Activated CD4-positive, alpha-beta T cell treated with anti-CD3 and anti-CD28 coated beads, Interleukin-2, amount 50 U/mL, for 16 hours (primary cell): ENCODE results near the gene ALDH9A1.
A peak's percentile ranks its signal among the peaks of the same experiment; 100 is the strongest.
"Not testable (repeated sequence)": the region's sequence is repeated elsewhere in the genome, so short reads cannot be mapped to it uniquely, and the experiment has no call there.

ENCODE experiments used
- DNase-seq: peaks from one replicate; pipeline ENCODE4 v3.0.0-alpha.2; 2020

Gene ALDH9A1

DNA sequence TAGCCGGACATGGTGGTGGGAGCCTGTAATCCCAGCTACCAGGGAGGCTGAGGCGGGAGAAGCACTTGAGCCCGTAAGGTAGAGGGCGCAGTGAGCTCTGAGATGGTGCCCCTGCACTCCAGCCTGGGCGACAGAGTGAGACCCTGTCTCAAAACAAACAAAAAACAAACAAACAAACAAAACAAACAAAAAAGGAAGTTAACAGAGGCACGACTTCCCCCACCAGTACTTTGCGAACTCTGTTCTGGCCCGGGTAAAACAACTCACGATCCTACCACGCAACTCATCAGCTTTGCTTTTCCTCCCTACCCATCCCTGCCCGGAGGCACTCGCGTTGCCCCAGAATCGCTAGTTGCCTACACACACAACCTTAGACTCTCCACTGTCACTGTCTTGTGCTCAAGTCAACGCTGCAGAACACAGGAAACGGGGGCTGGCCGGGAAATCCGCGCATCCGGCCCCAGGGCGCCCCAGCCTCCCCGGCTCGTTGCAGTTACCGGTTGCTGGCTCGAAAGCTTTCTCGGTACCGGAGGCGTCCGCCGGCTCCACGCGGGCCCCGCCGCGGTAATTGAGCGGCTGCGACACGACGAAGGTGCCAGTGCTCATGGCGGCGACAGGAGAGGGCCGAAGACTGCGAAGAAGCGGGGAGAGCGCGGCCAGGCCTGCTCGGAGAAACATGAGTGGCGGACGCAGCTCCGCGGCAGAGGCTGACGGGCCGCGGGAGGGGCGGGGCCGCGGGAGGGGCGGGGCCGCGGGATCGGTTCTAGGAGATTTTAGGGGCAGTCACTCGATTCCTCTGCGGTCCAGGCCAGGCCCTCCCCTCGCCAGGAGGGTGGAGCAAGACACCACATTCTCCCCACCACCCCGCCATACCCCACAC is at the start of gene ALDH9A1:
TSS of gene ALDH9A1 (minus strand) at position 682 of the 880 bp plus-strand sequence. CDS start at position 678, 4 bp downstream.
- DNase-seq: peak; percentile 93

DNA sequence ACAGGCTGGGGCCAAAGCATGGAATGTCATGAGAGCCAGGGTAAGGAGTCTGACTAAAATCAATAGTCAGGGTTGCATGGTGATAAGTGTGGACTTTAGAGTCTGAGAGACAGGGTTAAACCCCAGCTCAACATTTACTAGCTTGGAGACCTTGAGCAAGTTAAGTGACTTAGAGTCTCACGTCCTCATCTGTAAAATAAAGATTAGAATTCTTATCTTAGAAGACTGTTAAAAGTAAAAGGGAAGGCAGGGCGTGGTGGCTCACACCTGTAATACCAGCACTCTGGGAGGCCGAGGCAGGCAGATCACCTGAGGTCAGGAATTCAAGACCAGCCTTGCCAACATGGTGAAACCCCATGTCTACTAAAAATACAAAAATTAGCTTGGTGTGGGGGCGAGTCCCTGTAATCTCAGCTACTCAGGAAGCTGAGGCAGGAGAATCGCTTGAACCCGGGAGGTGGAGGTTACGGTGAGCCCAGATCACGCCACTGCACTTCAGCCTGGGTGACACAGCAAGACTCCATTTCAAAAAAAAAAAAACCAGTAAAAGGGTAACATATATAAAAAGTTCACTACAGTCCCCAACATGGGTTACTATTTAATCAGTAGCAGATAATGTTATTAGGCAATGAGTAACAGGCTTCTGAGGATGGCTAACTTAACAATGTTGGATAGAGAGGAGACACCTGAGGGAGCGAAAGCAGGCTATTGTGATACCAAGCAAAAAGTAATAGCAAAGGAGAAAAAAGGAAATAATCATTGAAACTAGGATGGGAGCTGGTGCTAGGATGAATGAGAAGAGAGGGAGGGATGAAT is 49.5 kb upstream of the ALDH9A1 start:
- no peak for DNase-seq

DNA sequence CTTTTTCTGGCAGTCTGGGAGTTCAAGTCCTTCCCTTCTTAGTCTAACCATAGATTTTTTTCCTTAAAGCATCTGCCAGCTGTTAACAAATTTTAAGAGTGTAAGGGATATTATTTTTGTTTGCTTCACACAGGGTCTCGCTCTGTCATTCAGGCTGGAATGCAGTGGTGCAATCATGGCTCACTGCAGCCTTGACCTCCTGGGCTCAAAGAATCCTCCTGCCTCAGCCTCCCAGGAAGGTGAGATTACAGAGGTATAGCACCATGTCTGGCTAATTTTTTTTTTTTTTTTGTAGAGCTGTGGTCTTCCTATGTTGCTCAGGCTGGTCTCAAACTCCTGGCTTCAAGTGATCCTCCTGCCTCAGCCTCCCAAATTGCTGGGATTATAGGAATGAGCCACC is 46.6 kb upstream of the ALDH9A1 start:
- DNase-seq: not testable (repeated sequence)

DNA sequence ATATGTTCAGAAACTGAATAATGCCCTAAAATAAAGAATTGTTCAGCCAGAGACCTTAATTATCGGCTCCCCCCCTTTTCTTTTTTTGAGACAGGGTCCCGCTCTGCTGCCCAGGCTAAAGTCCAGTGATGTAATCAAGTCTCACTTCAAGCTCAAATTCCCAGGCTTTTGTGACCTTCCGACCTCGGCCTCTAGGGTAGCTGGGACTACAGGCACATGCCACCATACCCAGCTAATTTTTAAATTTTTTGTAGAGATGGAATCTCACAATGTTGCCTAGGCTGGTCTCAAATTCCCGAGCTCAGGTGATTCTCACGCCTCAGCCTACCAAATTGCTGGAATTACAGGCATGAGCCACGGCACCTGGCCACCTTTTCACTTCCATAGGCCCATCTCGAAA is 43.8 kb upstream of the ALDH9A1 start:
- DNase-seq: no peak

DNA sequence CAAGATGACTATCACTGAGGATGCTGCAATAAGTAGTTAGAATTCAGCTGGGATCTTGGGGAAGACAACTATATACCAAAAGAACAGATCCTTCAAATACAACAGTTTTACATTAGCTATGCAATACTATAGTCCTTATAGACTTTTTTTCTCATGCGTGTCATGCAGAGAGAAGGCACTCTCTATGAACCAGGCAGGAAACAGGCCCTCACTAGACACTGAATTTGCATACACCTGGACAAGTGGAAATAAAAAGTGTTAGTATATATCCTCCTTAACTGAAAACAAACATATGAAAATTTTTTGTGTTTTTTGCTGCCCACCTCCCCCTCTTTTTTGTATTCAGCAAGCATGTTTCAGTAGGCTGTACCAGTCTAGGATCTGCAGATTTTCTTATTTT is 40.4 kb upstream of the ALDH9A1 start:
- DNase-seq: no peak

DNA sequence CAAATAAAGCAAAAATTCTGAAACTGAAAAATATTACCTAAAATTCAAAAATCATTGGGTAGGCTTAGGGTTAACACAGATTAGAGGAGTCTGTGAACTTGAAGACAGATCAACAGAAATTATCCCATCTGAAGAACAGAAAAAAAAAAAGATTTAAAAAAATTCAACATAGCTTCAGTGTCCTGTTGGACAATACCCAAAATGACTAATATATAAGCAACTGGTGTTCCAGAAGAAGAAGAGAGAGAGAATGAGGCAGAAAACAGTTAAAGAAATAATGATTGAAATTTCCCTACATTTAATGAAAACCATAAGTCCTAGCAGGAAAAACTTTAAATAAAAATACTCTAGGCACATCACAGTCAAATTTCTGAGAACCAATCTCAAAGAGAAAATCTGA is 38.8 kb upstream of the ALDH9A1 start:
- DNase-seq: no peak

DNA sequence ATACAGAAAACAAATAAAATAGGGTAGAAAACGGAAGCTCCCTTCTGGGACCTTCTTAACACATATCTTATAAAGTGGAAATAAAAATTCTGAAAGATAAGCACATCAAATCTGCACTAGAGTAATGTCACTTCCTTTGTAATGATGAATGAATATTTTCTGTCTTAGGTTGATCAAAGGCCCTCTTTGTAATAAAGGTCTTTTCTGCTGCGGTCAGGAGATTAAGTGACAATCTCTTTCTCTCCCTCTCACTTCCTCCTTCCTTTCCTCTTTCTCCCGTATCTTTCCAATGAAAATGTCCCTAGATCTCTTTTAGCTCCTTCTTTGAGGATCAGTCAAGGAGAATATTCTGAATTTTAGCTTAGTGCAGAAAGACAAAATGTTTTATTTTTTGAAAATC is 36.5 kb upstream of the ALDH9A1 start:
- no peak for DNase-seq

DNA sequence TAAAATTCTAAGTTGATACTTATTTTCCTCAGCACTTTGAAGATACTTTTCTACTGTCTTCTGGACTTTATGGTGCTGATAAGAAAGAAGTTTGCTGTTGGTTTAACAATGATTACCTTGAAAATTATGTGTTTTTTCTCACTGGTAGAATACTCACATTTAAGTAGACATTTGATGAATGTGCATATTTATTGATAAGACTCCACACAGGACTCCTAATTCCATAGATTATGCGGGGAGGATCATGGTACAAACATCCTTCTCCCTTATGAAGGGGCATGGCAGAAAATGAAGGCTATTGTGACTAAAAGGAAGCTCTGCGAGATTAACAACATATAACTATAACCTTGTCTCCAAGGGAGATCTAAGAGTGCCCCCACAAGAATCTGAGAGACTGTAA is 28.5 kb upstream of the ALDH9A1 start:
- DNase-seq: no peak

DNA sequence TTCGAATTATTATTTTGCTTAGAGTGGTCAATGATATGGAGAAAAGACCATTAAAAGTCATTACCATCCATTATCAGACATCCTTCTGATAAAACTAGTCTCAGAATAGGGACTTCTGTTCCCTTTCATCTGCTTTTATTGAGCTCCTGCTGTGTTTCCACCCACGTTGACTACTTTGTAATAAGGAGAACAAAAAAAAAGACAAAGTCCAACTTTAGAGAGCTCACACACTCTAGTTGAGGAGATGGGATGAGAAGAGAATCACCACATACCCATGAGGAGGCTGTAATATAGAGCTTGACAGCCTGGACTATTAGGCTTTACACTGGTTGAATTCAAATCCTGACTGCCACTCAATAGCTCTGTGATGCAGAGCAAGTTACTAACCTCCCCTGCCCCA is 27.8 kb upstream of the ALDH9A1 start:
- no peak for DNase-seq

DNA sequence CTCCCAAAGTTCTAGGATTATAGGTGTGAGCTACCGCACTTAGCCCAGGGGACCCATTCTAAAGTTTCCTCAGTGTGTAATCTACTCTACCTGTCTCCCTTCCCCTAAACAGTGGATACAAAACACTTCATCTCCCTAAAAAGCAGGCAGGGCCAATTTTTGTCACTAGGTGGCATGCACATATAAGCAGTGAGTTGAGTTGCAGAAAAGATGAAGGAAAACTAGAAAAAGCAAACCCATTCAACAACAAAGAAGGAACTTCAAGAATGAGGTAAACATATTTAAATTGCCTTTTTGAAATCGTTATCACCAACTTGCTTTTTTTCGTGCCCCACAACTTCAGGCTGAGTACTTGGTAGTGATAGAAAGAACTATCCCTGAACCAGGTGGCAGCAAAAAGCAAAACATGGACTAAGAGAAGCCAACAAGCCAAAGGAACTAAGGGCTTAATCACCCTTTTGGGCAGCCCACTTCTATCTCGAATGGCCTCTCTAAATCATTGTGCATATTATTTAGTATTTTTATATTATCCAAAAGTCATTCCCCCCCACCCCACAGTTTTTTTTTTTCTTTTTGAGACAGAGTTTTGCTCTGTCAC is 19.7 kb upstream of the ALDH9A1 start:
- peak; percentile 49 for DNase-seq

DNA sequence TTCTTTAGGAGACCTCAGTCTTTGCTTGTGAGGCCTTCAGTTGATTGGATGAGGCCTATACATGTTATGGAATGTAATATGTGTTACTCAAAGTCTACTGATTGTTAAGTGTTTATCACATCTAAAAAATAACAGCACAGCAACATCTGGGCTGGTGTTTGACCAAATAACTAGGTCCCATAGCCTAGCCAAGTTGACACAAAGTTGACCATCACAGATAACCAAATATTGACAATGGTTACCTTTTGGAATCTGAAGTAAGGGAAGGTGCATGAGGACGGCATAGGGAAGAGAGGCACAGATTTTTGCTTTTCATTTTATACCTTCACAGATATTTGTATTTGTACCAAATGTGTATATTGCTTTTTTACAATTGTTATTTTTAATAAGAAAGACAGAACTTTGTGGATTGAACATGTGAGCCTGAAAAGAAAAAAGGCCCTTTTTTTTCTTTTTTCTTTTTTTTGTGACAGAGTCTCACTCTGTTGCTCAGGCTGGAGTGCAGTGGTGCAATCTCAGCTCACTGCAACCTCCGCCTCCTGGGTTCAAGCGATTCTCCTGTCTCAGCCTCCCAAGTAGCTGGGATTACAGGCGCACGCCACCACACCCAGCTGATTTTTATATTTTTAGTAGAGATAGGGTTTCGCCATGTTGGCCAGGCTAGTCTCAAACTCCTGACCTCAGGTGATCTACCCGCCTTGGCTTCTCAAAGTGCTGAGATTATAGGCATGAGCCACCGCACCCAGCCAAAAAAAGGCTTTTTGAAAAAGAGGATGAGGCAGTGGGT is 18.1 kb upstream of the ALDH9A1 start:
- DNase-seq: not testable (repeated sequence)

DNA sequence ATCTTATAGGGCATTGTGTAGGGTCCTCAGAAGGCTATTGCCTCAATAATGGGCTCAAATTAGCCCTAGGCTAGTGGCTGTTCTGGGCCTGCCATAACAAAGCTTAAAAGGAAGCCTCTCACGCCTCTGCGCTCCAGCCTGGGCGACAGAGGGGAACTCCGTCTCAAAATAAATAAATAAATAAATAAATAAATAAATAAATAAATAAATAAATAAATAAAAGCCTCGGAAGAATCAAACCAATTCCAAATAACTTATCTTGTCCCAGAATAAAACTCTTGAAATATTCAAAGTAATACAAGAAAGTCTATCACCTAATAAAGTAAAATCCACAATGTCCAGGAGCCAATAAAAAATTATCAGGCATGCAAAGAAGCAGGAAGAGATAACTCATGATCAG is 14.4 kb upstream of the ALDH9A1 start:
- no peak for DNase-seq

DNA sequence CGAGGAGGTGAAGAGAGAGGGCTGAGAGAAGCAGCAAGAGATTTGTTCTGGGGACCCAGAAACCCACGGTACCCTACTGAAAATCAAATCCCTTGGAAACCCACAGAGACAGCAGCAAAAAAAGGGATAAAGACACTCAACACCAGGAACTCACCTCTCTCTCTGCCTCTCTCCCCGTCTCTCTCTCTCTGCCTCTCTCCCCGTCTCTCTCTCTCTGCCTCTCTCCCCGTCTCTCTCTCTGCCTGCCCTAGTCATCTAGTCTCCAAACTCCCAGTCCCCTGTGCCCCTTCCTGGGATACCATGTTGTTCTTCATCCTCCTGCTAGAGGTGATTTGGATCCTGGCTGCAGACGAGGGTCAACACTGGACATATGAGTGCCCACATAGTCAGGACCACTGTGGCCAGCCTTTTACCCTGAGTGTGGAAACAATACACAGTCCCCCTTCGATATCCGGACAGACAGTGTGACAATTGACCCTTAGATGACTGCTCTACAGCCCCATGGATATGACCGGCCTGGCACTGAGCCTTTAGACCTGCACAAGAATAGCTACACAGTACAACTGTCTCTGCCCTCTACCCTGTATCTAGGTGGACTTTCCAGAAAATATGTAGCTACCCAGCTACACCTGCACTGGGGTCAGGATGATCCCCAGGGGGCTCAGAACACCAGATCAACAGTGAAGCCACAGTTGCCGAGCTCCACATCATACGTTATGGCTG is 9.8 kb upstream of the ALDH9A1 start:
- no peak for DNase-seq

DNA sequence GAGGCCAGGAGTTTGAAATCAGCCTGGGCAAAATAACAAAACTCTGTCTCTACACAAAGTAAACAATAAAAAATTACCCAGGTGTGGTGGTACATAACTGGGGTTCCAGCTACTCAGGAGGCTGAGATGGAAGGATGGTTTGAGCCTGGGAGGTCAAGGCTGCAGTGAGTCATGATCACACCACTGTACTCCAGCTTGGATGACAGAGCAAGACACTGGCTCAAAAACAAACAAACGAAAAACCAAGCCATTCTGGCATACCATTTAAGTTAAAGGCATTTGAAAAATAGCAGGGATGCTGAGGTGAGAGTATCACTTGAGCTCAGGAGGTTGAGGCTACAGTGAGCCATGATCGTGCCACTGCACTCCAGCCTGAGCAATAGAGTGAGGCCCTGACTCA is 5.3 kb upstream of the ALDH9A1 start:
- DNase-seq: no peak

DNA sequence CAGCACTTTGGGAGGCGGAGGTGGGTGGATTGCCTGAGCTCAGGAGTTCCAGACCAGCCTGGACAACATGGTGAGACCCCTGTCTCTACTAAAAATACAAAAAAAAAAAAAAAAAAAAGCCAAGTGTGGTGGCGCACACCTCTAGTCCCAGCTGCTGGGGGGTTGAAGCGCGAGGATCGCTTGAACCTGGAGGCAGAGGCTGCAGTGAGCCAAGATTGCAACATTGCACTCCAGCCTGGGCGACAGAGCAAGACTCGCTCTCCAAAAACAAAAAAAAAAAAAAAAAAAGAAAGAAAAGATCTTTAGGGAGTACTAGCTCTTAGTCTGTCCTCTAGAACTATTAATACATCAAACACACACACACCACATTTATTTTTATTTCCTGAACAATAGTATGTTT is 3.6 kb upstream of the ALDH9A1 start:
- DNase-seq: not testable (repeated sequence)

DNA sequence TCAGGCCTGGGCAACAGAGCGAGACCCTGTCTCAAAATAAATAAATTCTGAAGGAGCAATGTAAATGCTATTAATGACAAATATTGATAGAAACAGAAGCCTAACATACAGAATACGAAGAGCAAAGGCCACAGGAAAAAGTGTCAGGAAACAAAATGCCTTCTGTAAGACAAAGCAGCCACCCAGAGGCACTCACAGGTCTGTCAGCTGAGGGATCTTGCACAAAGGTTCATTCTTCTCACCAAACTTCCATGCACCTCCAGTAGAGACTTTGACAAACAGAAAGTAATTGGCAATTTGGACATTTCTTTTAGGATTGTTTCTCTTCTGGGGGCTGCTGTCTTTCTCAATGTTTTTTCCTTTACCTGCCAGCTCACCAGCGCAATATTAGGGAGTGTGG is 1.2 kb upstream of the ALDH9A1 start:
- no peak for DNase-seq

DNA sequence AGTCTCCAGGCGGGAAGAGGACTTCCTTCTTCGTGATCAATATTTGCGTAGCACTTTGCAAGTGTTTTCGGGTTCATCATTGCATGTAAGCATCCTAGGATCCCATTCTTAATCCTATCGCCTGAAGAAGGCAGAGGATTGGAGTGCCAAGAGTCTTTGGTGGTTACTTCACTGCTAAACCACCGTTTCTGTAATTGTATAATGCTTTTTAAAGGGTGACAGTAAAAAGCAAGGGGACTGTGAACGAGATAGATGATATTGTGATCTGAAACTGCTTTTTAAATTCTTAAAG is 345 bp upstream of the ALDH9A1 start:
- DNase-seq: no peak

DNA sequence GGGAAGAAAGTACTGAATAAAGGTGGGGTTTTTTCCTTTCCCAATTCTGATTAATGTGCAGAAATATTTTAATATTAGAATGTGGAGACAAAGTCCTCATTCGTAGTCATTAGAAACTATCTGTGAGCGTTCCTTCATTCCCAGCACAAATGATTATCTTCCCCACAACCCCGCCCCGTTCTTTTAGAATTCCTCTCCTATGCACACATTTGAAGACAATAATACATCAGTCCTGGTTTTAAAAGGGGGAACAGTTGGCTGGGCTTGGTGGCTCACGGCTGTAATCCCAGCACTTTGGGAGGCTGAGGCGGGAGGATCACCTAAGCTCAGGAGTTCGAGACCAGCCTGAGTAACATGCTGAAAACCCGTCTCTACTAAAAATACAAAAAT is 876 bp downstream of the ALDH9A1 start:
- DNase-seq: no peak

DNA sequence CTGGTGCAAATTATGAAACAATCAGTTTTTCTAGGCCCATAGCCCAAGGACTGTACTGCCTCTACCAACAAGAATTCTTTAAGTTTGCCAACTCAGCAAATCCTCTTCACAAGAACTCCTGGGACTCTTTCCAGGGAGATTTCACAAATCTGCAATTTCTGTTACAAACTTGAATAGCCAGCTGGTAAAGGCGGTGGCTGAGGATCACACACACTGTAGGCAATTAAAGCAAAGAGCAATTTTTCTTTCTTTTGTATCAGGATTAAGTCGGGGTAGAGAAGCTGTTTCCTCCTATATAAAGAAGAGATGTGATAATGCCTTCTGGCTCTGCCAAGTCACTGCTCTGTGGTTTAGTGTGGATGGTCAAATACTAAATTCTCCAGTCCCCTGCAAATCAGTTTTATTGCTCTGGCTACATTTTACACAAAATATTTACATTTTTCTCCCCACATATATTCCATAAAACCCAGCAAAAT is 1.7 kb downstream of the ALDH9A1 start:
- no peak for DNase-seq

DNA sequence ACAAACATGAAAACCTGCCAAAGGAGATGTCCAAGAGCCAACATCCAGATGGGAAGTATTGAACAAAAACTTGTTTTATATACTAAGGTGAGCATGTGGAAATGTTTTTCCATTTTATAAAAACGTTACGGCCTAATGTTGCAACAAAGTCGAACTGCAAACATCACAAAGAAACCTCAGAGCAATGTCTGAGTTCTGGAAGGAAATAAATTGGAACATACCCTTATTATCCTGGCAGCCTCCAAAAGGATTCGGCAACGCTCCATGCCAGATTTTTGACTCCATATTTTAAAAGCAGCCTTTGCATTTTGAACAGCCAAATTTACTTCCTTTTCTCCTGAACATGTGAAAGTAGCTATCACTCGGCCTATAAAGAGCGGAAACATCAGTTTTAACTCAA is 3.3 kb downstream of the ALDH9A1 start:
- DNase-seq: no peak

DNA sequence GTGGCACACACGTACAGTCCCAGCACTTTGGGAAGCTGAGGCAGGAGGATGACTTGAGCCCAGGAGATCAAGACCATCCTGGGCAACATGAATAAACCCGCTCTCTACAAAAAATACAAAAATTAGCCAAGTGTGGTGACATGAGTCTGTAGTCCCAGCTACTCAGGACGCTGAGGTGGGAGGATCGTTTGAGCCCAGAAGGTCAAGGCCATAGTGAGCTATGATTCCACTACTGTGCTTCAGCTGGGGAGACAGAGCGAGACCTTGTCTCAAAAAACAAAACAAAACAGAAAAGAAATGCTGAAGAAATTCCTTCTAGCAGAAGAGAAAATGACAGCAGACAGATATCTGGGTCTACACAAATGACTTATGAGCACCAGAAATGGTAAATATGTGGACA is 10.3 kb downstream of the ALDH9A1 start:
- DNase-seq: no peak

DNA sequence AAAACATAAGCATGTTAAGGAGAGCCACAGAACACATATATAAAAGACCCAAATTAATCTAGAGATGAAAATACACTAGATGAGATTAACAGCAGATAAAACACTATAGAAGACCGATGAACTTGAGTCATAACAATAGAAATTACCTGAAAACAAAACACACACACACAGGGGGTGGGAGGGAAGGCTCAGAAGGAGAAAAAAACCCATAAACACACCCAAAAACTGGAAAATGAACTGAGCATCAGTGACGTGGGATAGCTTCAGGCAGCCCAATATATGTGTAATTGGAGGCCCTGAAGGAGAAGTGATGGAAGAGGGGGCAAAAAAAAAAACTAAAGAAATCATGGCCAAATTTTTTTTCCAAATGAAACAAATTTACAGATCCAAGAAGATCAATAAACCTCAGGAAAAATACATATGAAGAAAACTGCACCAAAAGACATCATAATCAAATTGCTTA is 11.4 kb downstream of the ALDH9A1 start:
- DNase-seq: peak; percentile 31
